Fibroblast of the aortic adventitia (primary cell): Measurements from ENCODE around the gene SERHL2. TPM values are rescaled to one million over a fixed set of nuclear protein-coding genes. Genes with fewer than 3 reads are reported as not detected.
A peak's percentile ranks its signal among the peaks of the same experiment; 100 is the strongest.
"Not testable (repeated sequence)": the region's sequence is repeated elsewhere in the genome, so short reads cannot be mapped to it uniquely, and the experiment has no call there.

Experiments
- DNase-seq: peaks from one replicate; pipeline ENCODE4 v3.0.0-alpha.2; 2010; ENCODE audit warnings: low read depth
- H3K4me3 ChIP-seq: 2 replicates; pipeline ENCODE4 v1.5.1; 2011; ENCODE audit warnings: low read depth, mild to moderate bottlenecking, control low read depth, low read length, moderate library complexity
- CTCF ChIP-seq: IDR thresholded peaks from 2 replicates; pipeline ENCODE4 v1.5.1; 2011; ENCODE audit warnings: mild to moderate bottlenecking, low read length, control low read depth, inconsistent platforms; ENCODE audit not compliant: insufficient read depth
- total RNA-seq: library from RNA; depleted of rRNA; stranded (reverse); fragments of >200 nt; gene quantifications from 2 replicates; pipeline ENCODE4 v1.2.3, GENCODE V29; 2012; ENCODE audit warnings: low replicate concordance

SERHL2 gene
- total RNA-seq, 1 donor = 2.2 TPM

GRCh38 chr22:42601879-42602465, 48.2 kb downstream of the SERHL2 start:
- no peak overlapping the region for H3K4me3 ChIP-seq
- no peak for TF ChIP-seq CTCF
- no peak for DNase-seq

- TF ChIP-seq CTCF = no peak
- no peak overlapping the region for H3K4me3 ChIP-seq
- DNase-seq = no peak
Observed at GRCh38 chr22:42602470-42602869, 48.7 kb downstream of the SERHL2 start.

- TF ChIP-seq CTCF = no peak
- no peak for DNase-seq
- H3K4me3 ChIP-seq = no peak overlapping the region
Observed at GRCh38 chr22:42603427-42603826, 49.7 kb downstream of the SERHL2 start.

- peak; percentile 34 for DNase-seq
- TF ChIP-seq CTCF = no peak
- no peak overlapping the region for H3K4me3 ChIP-seq
Observed at GRCh38 chr22:42604403-42604802, 50.6 kb downstream of the SERHL2 start.

- DNase-seq, H3K4me3 ChIP-seq: not testable (repeated sequence)
Observed at GRCh38 chr22:42607641-42608040, 53.9 kb downstream of the SERHL2 start.

- H3K4me3 ChIP-seq = no peak overlapping the region
- no peak for TF ChIP-seq CTCF
- DNase-seq = no peak
Observed at GRCh38 chr22:42608136-42608822, 54.5 kb downstream of the SERHL2 start.

GRCh38 chr22:42608823-42609361, 55.1 kb downstream of the SERHL2 start:
- no peak for TF ChIP-seq CTCF
- DNase-seq = peak; percentile 53
- H3K4me3 ChIP-seq = no peak overlapping the region
